Heart right ventricle (tissue), 16 donors: ENCODE measurements around the gene CARTPT. TPM values are rescaled to one million over a fixed set of nuclear protein-coding genes. Genes with fewer than 3 reads are reported as not detected.
A peak's percentile ranks its signal among the peaks of the same experiment; 100 is the strongest.

ENCODE experiments used
- ATAC-seq, 8 donors: fragments of 200-7000 bp; cut with Tn5 transposase; one replicate each; pipeline ENCODE4 v1.9.1; 2020; ENCODE audit warnings: mild to moderate bottlenecking in 8 of 8, moderate library complexity in 8 of 8, moderate number of reproducible peaks in 1 of 8
- DNase-seq, 2 donors: peaks; one replicate each; pipeline ENCODE4 v3.0.0-alpha.2; 2020
- H3K27ac ChIP-seq, 10 donors: fragments of 200-600 bp; sonication (generic) in 2 of 10; one replicate each; pipeline versions ENCODE4 v1.5.0 to v1.8.0; 2020 to 2022; ENCODE audit warnings: mild to moderate bottlenecking in 3 of 10
- H3K27me3 ChIP-seq, 7 donors: fragments of 200-600 bp; one replicate each; pipeline ENCODE4 v1.8.0; 2021 to 2022; ENCODE audit warnings: mild to moderate bottlenecking in 2 of 7
- H3K36me3 ChIP-seq, 9 donors: fragments of 200-600 bp; sonication (generic) in 1 of 9; one replicate each; pipeline versions ENCODE4 v1.5.0 to v1.8.0; 2020 to 2022; ENCODE audit warnings: mild to moderate bottlenecking in 2 of 9
- H3K4me1 ChIP-seq, 9 donors: fragments of 200-600 bp; sonication (generic) in 1 of 9; one replicate each; pipeline versions ENCODE4 v1.5.0 to v1.8.0; 2020 to 2022; ENCODE audit warnings: mild to moderate bottlenecking in 4 of 9
- H3K4me3 ChIP-seq, 10 donors: fragments of 200-600 bp; sonication (generic) in 2 of 10; one replicate each; pipeline versions ENCODE4 v1.5.0 to v1.8.0; 2020 to 2022; ENCODE audit warnings: mild to moderate bottlenecking in 7 of 10, moderate library complexity in 2 of 10
- H3K9me3 ChIP-seq, 11 donors: fragments of 200-600 bp in 10 of 11; sonication (generic) in 2 of 11; one replicate each; pipeline versions ENCODE4 v1.5.0 to v1.8.0; 2013 to 2022; ENCODE audit warnings: mild to moderate bottlenecking in 2 of 11, control low read depth in 1 of 11, moderate library complexity in 1 of 11
- CTCF ChIP-seq, 9 donors: fragments of 200-600 bp; sonication (generic) in 2 of 9; IDR thresholded peaks; one replicate each; pipeline versions ENCODE4 v1.5.0 to v1.8.0; 2021 to 2022; ENCODE audit warnings: antibody characterized with exemption in 9 of 9, mild to moderate bottlenecking in 5 of 9, moderate library complexity in 1 of 9
- WGBS, 2 donors: extraction: QIAGEN DNeasy Blood & Tissue Kit; methylation state at CpG; one replicate each; pipeline ENCODE4 v1.1.7; 2013; ENCODE audit warnings: inconsistent platforms in 1 of 2; 5-methylcytosine and 5-hydroxymethylcytosine counted together
- intact Hi-C, 10 donors: fragments of 100-400 bp; cut with DNase I; formaldehyde crosslinking; loops; one replicate each; pipeline versions ENCODE4 v1.11.1 to v1.14.2; 2022
- polyA plus RNA-seq, 2 donors: library from polyadenylated mRNA; stranded (reverse); fragments of 200-250 nt; gene quantifications; one replicate each; pipeline ENCODE4 v1.2.3, GENCODE V29; 2013
- total RNA-seq, 10 donors: library from RNA; stranded (reverse); fragmentation: NEBNext Ultra II Directional in 3 of 10; extraction: Animal tissue kit (Norgen Biotek cat#: 25700) in 3 of 10; gene quantifications; one replicate each; pipeline versions ENCODE4 v1.2.1 to v1.2.4, GENCODE V29; 2021 to 2023
- donor health status: Arrhythmogenic right ventricular cardiomyopathy.
- donor health status: ischemic (EF 13 %, LVEDD 7.1; RV severe dilation, severe dysfunction).
- donor health status: healthy with polysubstance abuse.
- donor health status: DM: no; HTN: yes; CAD: no.
- donor health status: DM: no; HTN: no; CAD: no.
- donor health status: ischemic (EF 25% LVEDD 6.9; RV normal size, moderate dysfunction).
- donor health status: ischemic (EF 25% LVEDD 5.7; RV mildly dilated, moderate dysfunction).
- donor health status: healthy.
- donor health status: DM: yes; HTN: yes; CAD: no.
- donor health status: Ischemic cardiomyopathy.
- donor health status: ischemic (EF 35%, LVEDD 5.7; RV mildly dilated, moderate dysfunction).
- donor health status: nonischemic (EF 11% LVEDD 7.7; RV severe dilation, severe dysfunction).
- donor health status: DM: yes; HTN: yes; CAD: no.
- donor health status: PGD.
- donor health status: ischemic (EF 29% LVEDD 5.4; RV normal size, mild dysfunction).
- donor health status: nonischemic (EF 23%, LVEDD 6.1; RV moderate dilation, normal function).

Gene CARTPT
- total and polyA plus RNA-seq, 12 donors, result not detected

GRCh38 chr5:71747182-71747581, 28.1 kb downstream of the CARTPT start:
- no peaks in the 10 kb centered on the region for H3K27me3 ChIP-seq
- H3K36me3 ChIP-seq, result no peaks in the 10 kb centered on the region
- 98 to 99% methylated on average over 3 of the region's 3 CpGs for WGBS, 2 donors
- H3K27ac ChIP-seq, result no peak overlapping the region
- peaks cover 0 to 5% (median 0%) of the 10 kb centered on the region in 9 donors for H3K4me1 ChIP-seq
- intact Hi-C loops, result loop anchor here in 1 of 10 donors (5.0 kb wide), 1 partner anchor 160 kb away; the partner anchor contains the start of gene MCCC2
- ATAC-seq (no peak), DNase-seq (no peak)
- H3K4me3 ChIP-seq, result no peak overlapping the region
- TF ChIP-seq CTCF (IDR thresholded peaks at IDR 0.05), result no peak
- no peaks in the 10 kb centered on the region for H3K9me3 ChIP-seq

GRCh38 chr5:71748360-71748759, 29.3 kb downstream of the CARTPT start:
- Histone ChIP-seq H3K4me3 (no peak overlapping the region), H3K27me3 (no peaks in the 10 kb centered on the region), H3K27ac (no peak overlapping the region), H3K4me1 (peaks cover 0 to 5% (median 0%) of the 10 kb centered on the region in 9 donors), H3K9me3 (no peaks in the 10 kb centered on the region), H3K36me3 (no peaks in the 10 kb centered on the region)
- peak in 1 of 2 donors; percentile 45 for DNase-seq
- intact Hi-C loops, result loop anchor here in 1 of 10 donors (5.0 kb wide), 1 partner anchor 161 kb away; the partner anchor contains the start of gene MCCC2
- WGBS, 2 donors, result 36 to 38% methylated on average over 11 of the region's 11 CpGs
- TF ChIP-seq CTCF (IDR thresholded peaks at IDR 0.05), result no peak
- peak in 3 of 8 donors; percentile 74 to 94 (median 93) for ATAC-seq

- intact Hi-C loops, result loop anchor here in 4 of 10 donors (10.0 kb wide), 3 partner anchors 167 to 277 kb away; partner anchors contain the start of gene MCCC2 (in 2 of the 4)
- no peak for TF ChIP-seq CTCF (IDR thresholded peaks at IDR 0.05)
- H3K4me1 ChIP-seq, result peaks cover 0 to 5% (median 0%) of the 10 kb centered on the region in 9 donors
- 78 to 83% methylated on average over 4 of the region's 4 CpGs for WGBS, 2 donors
- no peaks in the 10 kb centered on the region for H3K36me3 ChIP-seq
- no peaks in the 10 kb centered on the region for H3K27me3 ChIP-seq
- H3K9me3 ChIP-seq, result no peaks in the 10 kb centered on the region
- DNase-seq, result no peak
- ATAC-seq, result no peak
- H3K27ac ChIP-seq, result no peak overlapping the region
- H3K4me3 ChIP-seq, result no peak overlapping the region
Measured at GRCh38 chr5:71751422-71751821, 32.3 kb downstream of the CARTPT start.

GRCh38 chr5:71752441-71753190, 33.5 kb downstream of the CARTPT start:
- ATAC-seq, result no peak

More at GRCh38 chr5:71752441-71753190, 33.5 kb downstream of the CARTPT start:
- H3K36me3 ChIP-seq, result no peaks in the 10 kb centered on the region
- no peak for DNase-seq
- H3K27ac ChIP-seq, result no peak overlapping the region
- intact Hi-C loops, result loop anchor here in 4 of 10 donors (10.0 kb wide), 3 partner anchors 168 to 278 kb away; partner anchors contain the start of gene MCCC2 (in 2 of the 4)
- H3K4me3 ChIP-seq, result no peak overlapping the region
- WGBS, 2 donors, result 77 to 81% methylated on average over 4 of the region's 4 CpGs
- H3K4me1 ChIP-seq, result peaks cover 0 to 9% (median 0%) of the 10 kb centered on the region in 9 donors
- TF ChIP-seq CTCF (IDR thresholded peaks at IDR 0.05), result no peak
- H3K27me3 ChIP-seq, result no peaks in the 10 kb centered on the region
- no peaks in the 10 kb centered on the region for H3K9me3 ChIP-seq
